Upper lobe of left lung (tissue), 6 donors: ENCODE results near the gene TBC1D9. TPM values are rescaled to one million over a fixed set of nuclear protein-coding genes. Genes with fewer than 3 reads are reported as not detected.

ENCODE experiments used
- ATAC-seq, 2 donors: fragments of 200-7000 bp; cut with Tn5 transposase; one replicate each; pipeline ENCODE4 v1.9.1; 2022; ENCODE audit warnings: mild to moderate bottlenecking in 2 of 2, moderate library complexity in 2 of 2; ENCODE audit not compliant: low FRiP score in 2 of 2
- DNase-seq, 2 donors: peaks; one replicate each; pipeline ENCODE4 v3.0.0-alpha.2; 2019 to 2020
- H3K27ac ChIP-seq, 4 donors: fragments of 200-600 bp; sonication (generic); one replicate each; pipeline ENCODE4 v1.5.1; 2016 to 2019
- H3K27me3 ChIP-seq, 4 donors: fragments of 200-600 bp; sonication (generic); one replicate each; pipeline ENCODE4 v1.5.1; 2017 to 2019
- H3K36me3 ChIP-seq, 4 donors: fragments of 200-600 bp; sonication (generic); one replicate each; pipeline ENCODE4 v1.5.1; 2016 to 2019
- H3K4me1 ChIP-seq, 4 donors: fragments of 200-600 bp; sonication (generic); one replicate each; pipeline ENCODE4 v1.5.1; 2018 to 2019
- H3K4me3 ChIP-seq, 4 donors: fragments of 200-600 bp; sonication (generic); one replicate each; pipeline ENCODE4 v1.5.1; 2017 to 2019; ENCODE audit warnings: mild to moderate bottlenecking in 2 of 4, moderate library complexity in 1 of 4
- H3K9me3 ChIP-seq, 4 donors: fragments of 200-600 bp; sonication (generic); one replicate each; pipeline ENCODE4 v1.5.1; 2018 to 2019
- CTCF ChIP-seq, 6 experiments: fragments of 450-650 bp in 4 of 6; fragments of 200-600 bp in 2 of 6; sonication (generic) in 2 of 6; IDR thresholded peaks; one replicate each; pipeline ENCODE4 v1.5.1; 2016 to 2019; ENCODE audit warnings: antibody characterized with exemption in 6 of 6
- EP300 ChIP-seq, 4 donors: sonication (generic); formaldehyde crosslinking; IDR thresholded peaks; one replicate each; pipeline ENCODE4 v1.5.1; 2017; ENCODE audit warnings: antibody characterized with exemption in 4 of 4, control low read depth in 2 of 4
- POLR2A ChIP-seq, 4 donors: fragments of 450-650 bp; IDR thresholded peaks; one replicate each; pipeline ENCODE4 v1.5.1; 2016 to 2017; ENCODE audit warnings: antibody characterized with exemption in 4 of 4, mild to moderate bottlenecking in 2 of 4
- POLR2AphosphoS5 ChIP-seq, 2 donors: sonication (generic); formaldehyde crosslinking; IDR thresholded peaks; one replicate each; pipeline ENCODE4 v1.5.1; 2017; ENCODE audit warnings: antibody characterized with exemption in 2 of 2
- WGBS, 2 donors: methylation state at CpG; one replicate each; pipeline ENCODE4 v1.1.5; 2017 to 2018; 5-methylcytosine and 5-hydroxymethylcytosine counted together
- total RNA-seq, 6 donors: library from RNA; depleted of rRNA in 4 of 6; stranded (reverse); fragments of >200 nt in 4 of 6; gene quantifications; one replicate each; pipeline versions ENCODE4 v1.1.0 to v1.2.1, GENCODE V29; 2016 to 2021
- donor health status: DM: no; HTN: no; CAD: no; lungs with moderate emphysema.
- donor health status: DM: no; HTN: yes; CAD: no; lungs with severe emphysema.

The TBC1D9 gene
- total RNA-seq, 6 donors from 2014 or later, result 33.7 to 41.9 (median 38.1) TPM

- Histone ChIP-seq H3K4me1 (no peaks in the 10 kb centered on the region), H3K36me3 (no peaks in the 10 kb centered on the region), H3K4me3 (no peak overlapping the region), H3K9me3 (no peaks in the 10 kb centered on the region), H3K27me3 (no peaks in the 10 kb centered on the region), H3K27ac (no peak overlapping the region)
- no peak for ATAC-seq
- WGBS, 2 donors, result 90 to 91% methylated on average over 2 to 8 of the region's 8 CpGs
- DNase-seq, result peak in 1 of 2 donors; percentile 15
- TF ChIP-seq POLR2A (IDR thresholded peaks at IDR 0.05), result no peak
- no peak for TF ChIP-seq EP300 (IDR thresholded peaks at IDR 0.05)
- TF ChIP-seq CTCF (IDR thresholded peaks at IDR 0.05), result no peak
- TF ChIP-seq POLR2AphosphoS5 (IDR thresholded peaks at IDR 0.05), result no peak
These were observed 155.8 kb downstream of the TBC1D9 start for GRCh38 chr4:140600408-140600807.

DNA sequence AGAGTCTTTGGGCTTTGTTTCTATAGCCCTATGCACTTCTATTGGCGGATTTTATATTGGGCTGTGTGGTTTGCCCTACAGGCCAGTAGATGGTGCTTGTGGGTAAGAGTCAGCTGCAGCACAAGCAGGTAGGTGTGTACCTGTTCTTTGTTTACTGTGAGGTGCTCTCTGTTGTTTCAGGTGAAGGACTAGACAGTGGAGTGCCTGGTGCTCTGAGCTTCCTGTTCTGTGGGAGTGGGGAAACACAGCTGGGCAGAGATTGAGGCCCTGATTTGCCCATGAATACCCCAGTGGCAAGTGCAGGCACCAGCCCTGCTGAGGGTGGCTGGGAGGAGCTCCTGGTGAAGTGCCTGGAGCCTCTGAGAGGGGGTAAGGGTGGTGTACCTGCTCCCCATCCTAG is 161.1 kb downstream of the TBC1D9 start:
- no peaks in the 10 kb centered on the region for H3K36me3 ChIP-seq
- ATAC-seq (peak; percentile 21 to 57), DNase-seq (no peak)
- no peaks in the 10 kb centered on the region for H3K27me3 ChIP-seq
- WGBS, 2 donors, result 84 to 100% methylated on average over 1 of the region's 1 CpG
- H3K4me3 ChIP-seq, result no peak overlapping the region
- no peak for TF ChIP-seq POLR2AphosphoS5 (IDR thresholded peaks at IDR 0.05)
- peak in 5 of 6 experiments; percentile 21 to 57 (median 45) for TF ChIP-seq CTCF (IDR thresholded peaks at IDR 0.05)
- no peaks in the 10 kb centered on the region for H3K4me1 ChIP-seq
- H3K9me3 ChIP-seq, result no peaks in the 10 kb centered on the region
- H3K27ac ChIP-seq, result no peak overlapping the region

DNA sequence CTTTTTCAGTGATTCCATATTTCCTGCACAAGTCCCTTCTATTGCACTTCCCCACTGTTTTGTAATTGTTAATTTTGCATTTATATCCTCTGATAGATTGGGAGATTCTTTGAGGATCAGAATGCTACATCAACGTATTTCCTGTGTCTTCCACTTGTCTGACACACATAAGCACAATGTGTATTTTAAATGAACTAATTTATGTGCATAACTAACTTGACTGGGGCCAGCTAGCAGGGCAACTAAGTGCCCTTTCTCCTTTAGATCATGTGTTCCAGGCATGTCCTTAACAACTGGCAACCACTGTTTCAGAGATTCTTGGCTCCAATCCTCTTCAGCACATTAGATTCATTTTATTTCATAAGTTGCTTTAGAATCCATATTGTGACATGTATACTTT is 171.7 kb downstream of the TBC1D9 start:
- H3K36me3 ChIP-seq, result no peaks in the 10 kb centered on the region
- WGBS, 2 donors, result 55 to 56% methylated on average over 1 of the region's 1 CpG
- ATAC-seq (no peak), DNase-seq (no peak)
- peaks cover 0 to 1% (median 0%) of the 10 kb centered on the region in 4 donors for H3K27me3 ChIP-seq
- no peak overlapping the region for H3K27ac ChIP-seq
- H3K4me1 ChIP-seq, result no peaks in the 10 kb centered on the region
- TF ChIP-seq POLR2AphosphoS5 (IDR thresholded peaks at IDR 0.05), result no peak
- TF ChIP-seq EP300 (IDR thresholded peaks at IDR 0.05), result no peak
- no peak for TF ChIP-seq CTCF (IDR thresholded peaks at IDR 0.05)
- TF ChIP-seq POLR2A (IDR thresholded peaks at IDR 0.05), result no peak
- H3K9me3 ChIP-seq, result no peaks in the 10 kb centered on the region
- H3K4me3 ChIP-seq, result no peak overlapping the region

DNA sequence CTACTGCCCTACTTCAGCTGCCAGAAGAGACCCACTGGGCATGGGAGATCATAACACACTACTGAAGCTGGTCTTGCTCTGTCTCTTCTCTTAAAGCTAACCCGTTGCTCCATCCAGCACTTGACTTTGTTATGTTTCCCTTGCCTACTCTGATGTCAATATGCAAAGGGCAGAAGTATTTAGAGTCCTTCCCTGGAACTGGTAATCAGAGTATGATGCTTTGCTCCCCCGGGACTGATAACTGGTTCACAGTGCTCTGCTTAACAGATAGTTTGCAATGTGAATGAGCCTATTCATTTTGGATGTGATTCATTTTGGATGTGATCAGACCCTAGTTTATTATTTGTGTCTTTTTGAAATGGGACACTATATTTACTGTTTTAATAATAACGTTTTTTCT is 175.1 kb downstream of the TBC1D9 start:
- no peak for TF ChIP-seq POLR2AphosphoS5 (IDR thresholded peaks at IDR 0.05)
- no peak for TF ChIP-seq EP300 (IDR thresholded peaks at IDR 0.05)
- TF ChIP-seq CTCF (IDR thresholded peaks at IDR 0.05), result no peak
- TF ChIP-seq POLR2A (IDR thresholded peaks at IDR 0.05), result no peak
- DNase-seq (no peak), ATAC-seq (no peak)
- Histone ChIP-seq H3K36me3 (no peaks in the 10 kb centered on the region), H3K4me1 (no peaks in the 10 kb centered on the region), H3K27me3 (peaks cover 0 to 7% (median 2%) of the 10 kb centered on the region in 4 donors), H3K4me3 (no peak overlapping the region), H3K27ac (no peak overlapping the region), H3K9me3 (no peaks in the 10 kb centered on the region)
- 63 to 76% methylated on average over 3 of the region's 3 CpGs for WGBS, 2 donors

DNA sequence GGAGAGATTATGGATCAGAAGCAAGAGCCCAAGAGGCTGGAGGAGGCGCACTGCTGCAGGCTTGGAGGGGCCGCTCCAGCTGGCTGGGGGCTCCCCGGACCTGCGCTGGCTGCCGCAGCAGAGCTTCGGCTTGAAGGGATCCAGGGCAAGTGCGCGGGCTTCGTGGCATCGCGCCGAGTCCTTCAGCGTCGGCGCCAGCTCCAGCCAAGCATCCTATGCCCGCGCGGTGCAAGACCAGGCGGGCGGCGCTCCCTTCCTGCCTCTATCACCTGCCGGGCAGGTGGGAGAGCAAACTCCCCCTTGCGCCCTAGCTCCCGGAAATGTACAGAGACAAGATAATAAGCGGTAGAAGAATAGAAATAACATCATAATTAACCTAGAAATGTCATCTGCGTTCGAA is 176.9 kb downstream of the TBC1D9 start:
- DNase-seq, result peak in 1 of 2 donors; percentile 76
- ATAC-seq, result peak in 1 of 2 donors; percentile 17
- 15 to 16% methylated on average over 22 to 26 of the region's 27 CpGs for WGBS, 2 donors

More for the DNA sequence above, 176.9 kb downstream of the TBC1D9 start:
- TF ChIP-seq POLR2AphosphoS5 (IDR thresholded peaks at IDR 0.05), result no peak
- no peak for TF ChIP-seq CTCF (IDR thresholded peaks at IDR 0.05)
- TF ChIP-seq POLR2A (IDR thresholded peaks at IDR 0.05), result no peak
- no peak for TF ChIP-seq EP300 (IDR thresholded peaks at IDR 0.05)
- H3K9me3 ChIP-seq, result no peaks in the 10 kb centered on the region
- no peaks in the 10 kb centered on the region for H3K4me1 ChIP-seq
- H3K36me3 ChIP-seq, result no peaks in the 10 kb centered on the region
- H3K27me3 ChIP-seq, result peaks cover 0 to 7% (median 2%) of the 10 kb centered on the region in 4 donors
- no peak overlapping the region for H3K4me3 ChIP-seq
- H3K27ac ChIP-seq, result no peak overlapping the region
